NT2/D1 (cell line): Measurements from ENCODE around the gene EP400.

Experiments
- SUZ12 ChIP-seq: IDR thresholded peaks from 2 replicates; pipeline ENCODE4 v1.6.1; 2011; ENCODE audit not compliant: insufficient read length, insufficient read depth; ENCODE audit errors: extremely low read depth
- YY1 ChIP-seq: IDR thresholded peaks from 2 replicates; pipeline ENCODE4 v1.6.1; 2011; ENCODE audit not compliant: insufficient read length, insufficient read depth
- ZNF274 ChIP-seq: IDR thresholded peaks from 2 replicates; pipeline ENCODE4 v1.6.1; 2011; ENCODE audit warnings: mild to moderate bottlenecking, low read depth, low read length

GRCh38 chr12:132018193-132018916 lies 68.6 kb downstream of the EP400 start:
- TF ChIP-seq SUZ12 (no peak), ZNF274 (no peak), YY1 (no peak)
